ENCODE measurements around the gene RNF181. TPM values are rescaled to one million over a fixed set of nuclear protein-coding genes. Genes with fewer than 3 reads are reported as not detected.

The RNF181 gene
- total and polyA plus RNA-seq, 2 of the 13 experiments (the other 11 are each of a cell fraction or from before 2014, with no cell fraction given): 224 to 578 TPM

GRCh38 chr2:85584857-85585780 lies 10.4 kb upstream of the RNF181 start (continued):
- TF ChIP-seq GABPB1 (CRISPR knock-in tag; IDR thresholded peaks at IDR 0.05) (peak; percentile 15; the same call in 1 of the 2 replicates), GFI1 (CRISPR knock-in tag; IDR thresholded peaks at IDR 0.05; ENCODE audit: borderline replicate concordance) (0 out of 2 replicates have a peak, but pooled peaks have one; percentile 83), NR2F2 (IDR thresholded peaks at IDR 0.05; ENCODE audit: borderline replicate concordance, low read depth) (peak; percentile 77), ZNF569 (CRISPR knock-in tag; IDR thresholded peaks at IDR 0.05; ENCODE audit: borderline replicate concordance) (0 out of 2 replicates have a peak, but pooled peaks have one; percentile 42), ZNF362 (CRISPR knock-in tag; IDR thresholded peaks at IDR 0.05; ENCODE audit: borderline replicate concordance) (peak; percentile 34; the same call in 1 of the 2 replicates), FOXA1 (IDR thresholded peaks at IDR 0.05) (peak; percentile 64), FOXA1 (CRISPR knock-in tag; IDR thresholded peaks at IDR 0.05) (peak; percentile 94), ZEB1 (IDR thresholded peaks at IDR 0.05; ENCODE audit: insufficient replicate concordance, low read depth) (peak; percentile 42), SMAD1 (CRISPR knock-in tag; IDR thresholded peaks at IDR 0.05; ENCODE audit: borderline replicate concordance, low read depth) (no peak), ZNF552 (CRISPR knock-in tag; IDR thresholded peaks at IDR 0.05; ENCODE audit: borderline replicate concordance) (0 out of 2 replicates have a peak, but pooled peaks have one; percentile 14), ZSCAN31 (CRISPR knock-in tag; IDR thresholded peaks at IDR 0.05; ENCODE audit: low read depth) (peak; percentile 78), EP300 (IDR thresholded peaks at IDR 0.05; ENCODE audit: low read depth in 2 of 2, low read length in 2 of 2) (peak in 1 of 2 experiments; percentile 82; a peak in 2 of 4 replicates), EP300 (CRISPR knock-in tag; IDR thresholded peaks at IDR 0.05; ENCODE audit: borderline replicate concordance) (peak; percentile 74), NKX3-1 (CRISPR knock-in tag; IDR thresholded peaks at IDR 0.05) (peak; percentile 7), TMF1 (CRISPR knock-in tag; IDR thresholded peaks at IDR 0.05; ENCODE audit: low read depth) (no peak), SCMH1 (CRISPR knock-in tag; IDR thresholded peaks at IDR 0.05; ENCODE audit: borderline replicate concordance) (no peak), MAFK (conservative IDR thresholded peaks at IDR 0.05 in 1 of 2, IDR thresholded peaks at IDR 0.05 in 1 of 2; ENCODE audit: low read length in 2 of 2) (no peak), MATR3 (CRISPR knock-in tag; IDR thresholded peaks at IDR 0.05) (no peak), MLX (CRISPR knock-in tag; IDR thresholded peaks at IDR 0.05) (peak; percentile 79), WIZ (CRISPR knock-in tag; IDR thresholded peaks at IDR 0.05) (0 out of 2 replicates have a peak, but pooled peaks have one; percentile 78), ZNF34 (CRISPR knock-in tag; IDR thresholded peaks at IDR 0.05; ENCODE audit: borderline replicate concordance) (no peak), ZNF597 (CRISPR knock-in tag; IDR thresholded peaks at IDR 0.05) (no peak), SAFB2 (CRISPR knock-in tag; IDR thresholded peaks at IDR 0.05; ENCODE audit: borderline replicate concordance, low read depth) (peak; percentile 63; the same call in 1 of the 2 replicates), ZNF24 (IDR thresholded peaks at IDR 0.05) (no peak), NR2F6 (IDR thresholded peaks at IDR 0.05) (peak; percentile 89), NR2F6 (CRISPR knock-in tag; IDR thresholded peaks at IDR 0.05) (peak; percentile 94)
